IMR-90 (cell line): ENCODE results near the gene NOL8. TPM values are rescaled to one million over a fixed set of nuclear protein-coding genes. Genes with fewer than 3 reads are reported as not detected.

ENCODE experiments used
- ATAC-seq: fragments of 200-7000 bp; cut with Tn5 transposase; 2 replicates; pipeline ENCODE4 v1.9.1; 2020; ENCODE audit warnings: low read depth, mild to moderate bottlenecking, moderate library complexity
- BruUV-seq: library from RNA; stranded (reverse); fragments of 400-500 nt; replicated peaks from 2 replicates; lab custom pipeline; 2021; lab: Mats Ljungman, UMichigan
- CTCF ChIA-PET: fragments of 300-600 bp; formaldehyde crosslinking; extraction: SDS; loops from one replicate; lab custom pipeline; 2021; ENCODE audit warnings: antibody characterized with exemption; lab: Yijun Ruan, JAX
- POLR2A ChIA-PET: fragments of 300-600 bp; sonication (Branson Sonifier 250); formaldehyde crosslinking; loops from one replicate; lab custom pipeline; 2022; ENCODE audit warnings: antibody characterized with exemption; ENCODE audit not compliant: unreplicated experiment; lab: Charles Lee
- DNase-seq: peaks from one replicate; pipeline ENCODE4 v3.0.0; 2013
- H2AFZ ChIP-seq: replicated peaks from 2 replicates; pipeline ENCODE3; 2013; ENCODE audit warnings: low read length, mild to moderate bottlenecking; ENCODE audit not compliant: poor library complexity
- H2AK5ac ChIP-seq: 2 replicates; pipeline ENCODE4 v1.6.1; 2013; ENCODE audit warnings: low read depth, low read length, inconsistent platforms
- H2AK9ac ChIP-seq: replicated peaks from 2 replicates; pipeline ENCODE3; 2013; ENCODE audit warnings: mild to moderate bottlenecking, low read depth, low read length, moderate library complexity; ENCODE audit not compliant: poor library complexity
- H2BK120ac ChIP-seq: 2 replicates; pipeline ENCODE4 v1.6.1; 2013; ENCODE audit warnings: low read depth, low read length, inconsistent platforms
- H2BK15ac ChIP-seq: 3 replicates; pipeline ENCODE4 v1.6.1; 2013; ENCODE audit warnings: low read depth, low read length, inconsistent platforms
- H2BK20ac ChIP-seq: 2 replicates; pipeline ENCODE4 v1.6.1; 2013; ENCODE audit warnings: low read depth, mild to moderate bottlenecking, inconsistent platforms, low read length, moderate library complexity
- H2BK5ac ChIP-seq: 2 replicates; pipeline ENCODE4 v1.6.1; 2013; ENCODE audit warnings: mild to moderate bottlenecking, low read depth, low read length, inconsistent platforms; ENCODE audit not compliant: poor library complexity, severe bottlenecking
- H3K14ac ChIP-seq: replicated peaks from 2 replicates; pipeline ENCODE4 v1.6.1; 2013; ENCODE audit warnings: low read depth, low read length, inconsistent platforms
- H3K18ac ChIP-seq: 2 replicates; pipeline ENCODE4 v1.6.1; 2013; ENCODE audit warnings: low read depth, low read length, control low read depth
- H3K23ac ChIP-seq: 2 replicates; pipeline ENCODE4 v1.6.1; 2013; ENCODE audit warnings: low read depth, low read length, inconsistent platforms
- H3K27ac ChIP-seq: 2 replicates; pipeline ENCODE4 v1.5.1; 2013; ENCODE audit warnings: mild to moderate bottlenecking, control low read depth, low read length; ENCODE audit not compliant: insufficient read depth
- H3K27me3 ChIP-seq: 2 replicates; pipeline ENCODE4 v1.6.1; 2013; ENCODE audit warnings: low read length; ENCODE audit not compliant: control insufficient read depth, insufficient read depth
- H3K36me3 ChIP-seq: 2 replicates; pipeline ENCODE4 v1.6.1; 2013; ENCODE audit warnings: low read length, mixed read lengths; ENCODE audit not compliant: control insufficient read depth, insufficient read depth
- H3K4ac ChIP-seq: 2 replicates; pipeline ENCODE4 v1.6.1; 2013; ENCODE audit warnings: low read depth, low read length, inconsistent platforms
- H3K4me1 ChIP-seq: 2 replicates; pipeline ENCODE4 v1.6.1; 2013; ENCODE audit warnings: low read length, mixed read lengths; ENCODE audit not compliant: control insufficient read depth, insufficient read depth
- H3K4me2 ChIP-seq: 2 replicates; pipeline ENCODE4 v1.6.1; 2013; ENCODE audit warnings: low read depth, mild to moderate bottlenecking, control low read depth, low read length, moderate library complexity
- H3K4me3 ChIP-seq: 2 replicates; pipeline ENCODE4 v1.5.1; 2013; ENCODE audit warnings: low read depth, mild to moderate bottlenecking, control low read depth, low read length, moderate library complexity; ENCODE audit not compliant: insufficient read depth
- H3K56ac ChIP-seq: 2 replicates; pipeline ENCODE4 v1.6.1; 2013; ENCODE audit warnings: low read length, inconsistent platforms; ENCODE audit not compliant: insufficient read depth; ENCODE audit errors: extremely low read depth
- H3K79me1 ChIP-seq, 2 experiments: 2 replicates each; pipeline ENCODE4 v1.6.1; 2013; ENCODE audit warnings: low read length in 2 of 2, inconsistent platforms in 1 of 2, low read depth in 1 of 2
- H3K9ac ChIP-seq: 2 replicates; pipeline ENCODE4 v1.6.1; 2013; ENCODE audit warnings: low read depth, low read length, control low read depth
- H3K9me1 ChIP-seq: 2 replicates; pipeline ENCODE4 v1.6.1; 2013; ENCODE audit warnings: low read length, inconsistent platforms; ENCODE audit not compliant: insufficient read depth
- H3K9me3 ChIP-seq: 2 replicates; pipeline ENCODE4 v1.6.1; 2013; ENCODE audit warnings: low read length; ENCODE audit not compliant: control insufficient read depth, insufficient read depth
- H4K20me1 ChIP-seq: 2 replicates; pipeline ENCODE4 v1.6.1; 2013; ENCODE audit warnings: low read length, inconsistent platforms; ENCODE audit not compliant: insufficient read depth
- H4K5ac ChIP-seq: 2 replicates; pipeline ENCODE4 v1.6.1; 2013; ENCODE audit warnings: mild to moderate bottlenecking, low read depth, low read length, control low read depth
- H4K8ac ChIP-seq, 2 experiments: 2 replicates each; pipeline ENCODE4 v1.6.1; 2013; ENCODE audit warnings: low read depth in 2 of 2, low read length in 2 of 2, control low read depth in 1 of 2, inconsistent platforms in 1 of 2
- H4K91ac ChIP-seq: 2 replicates; pipeline ENCODE4 v1.6.1; 2013; ENCODE audit warnings: low read depth, low read length, inconsistent platforms; ENCODE audit not compliant: insufficient read depth
- CEBPB ChIP-seq: IDR thresholded peaks from 2 replicates; pipeline ENCODE4 v1.6.1; 2012; ENCODE audit warnings: low read depth, low read length, improper control_type of control experiment
- CHD1 ChIP-seq: IDR thresholded peaks from 2 replicates; pipeline ENCODE4 v1.6.1; 2012; ENCODE audit warnings: low read depth, low read length, improper control_type of control experiment
- FOS ChIP-seq: fragments of 150-350 bp; IDR thresholded peaks from 2 replicates; pipeline ENCODE4 v1.6.1; 2016; ENCODE audit warnings: low read depth, low read length
- MAFK ChIP-seq: IDR thresholded peaks from 2 replicates; pipeline ENCODE4 v1.6.1; 2012; ENCODE audit warnings: low read depth, low read length, improper control_type of control experiment
- POLR2A ChIP-seq: IDR thresholded peaks from 2 replicates; pipeline ENCODE4 v1.6.1; 2012; ENCODE audit warnings: mild to moderate bottlenecking, low read depth, low read length
- RCOR1 ChIP-seq: IDR thresholded peaks from 2 replicates; pipeline ENCODE4 v1.6.1; 2012; ENCODE audit warnings: mild to moderate bottlenecking, low read length, improper control_type of control experiment; ENCODE audit not compliant: insufficient replicate concordance
- WGBS, 2 experiments: methylation state at CpG; one replicate each; pipeline versions ENCODE4 v1.1.5 to v1.1.7; 2013; ENCODE audit warnings: missing lambda C conversion rate in 2 of 2; ENCODE audit not compliant: insufficient read length in 1 of 2; ENCODE audit errors: extremely low coverage in 2 of 2; 5-methylcytosine and 5-hydroxymethylcytosine counted together
- dilution Hi-C: fragments of 300-500 bp; cut with HindIII; formaldehyde crosslinking; loops from one replicate; pipeline ENCODE4 v1.14.3; 2018; ENCODE audit warnings: low sequenced_read_pairs; ENCODE audit not compliant: unreplicated experiment
- in situ Hi-C: fragments of 300-500 bp; cut with MboI; formaldehyde crosslinking; loops from 3 replicates; pipeline ENCODE4 v1.14.3; 2019; ENCODE audit warnings: low sequenced_read_pairs, inconsistent platforms, mixed read lengths
- intact Hi-C: fragments of 100-400 bp; cut with micrococcal nuclease; formaldehyde crosslinking; loops from 2 replicates; pipeline ENCODE4 v1.10.0; 2022
- polyA plus RNA-seq, 3 experiments: library from polyadenylated mRNA; depleted of rRNA; stranded (reverse); fragments of >200 nt; gene quantifications; 2 replicates each; pipeline ENCODE4 v1.2.3, GENCODE V29; 2012; ENCODE audit warnings: low replicate concordance in 1 of 3
- total RNA-seq: library from RNA; depleted of rRNA; stranded (reverse); fragments of >200 nt; gene quantifications from 2 replicates; pipeline ENCODE4 v1.2.3, GENCODE V29; 2012
- TF ChIP-seq, protein P1 (sequence below): fragments of 150-350 bp; IDR thresholded peaks from 2 replicates; pipeline ENCODE4 v1.6.1; 2017; ENCODE audit warnings: mild to moderate bottlenecking, antibody characterized with exemption, low read length, low read depth

NOL8 gene
- total and polyA plus RNA-seq, 2 of the 4 experiments (the other 2 are of a cell fraction): 10.1 to 18.3 TPM

DNA sequence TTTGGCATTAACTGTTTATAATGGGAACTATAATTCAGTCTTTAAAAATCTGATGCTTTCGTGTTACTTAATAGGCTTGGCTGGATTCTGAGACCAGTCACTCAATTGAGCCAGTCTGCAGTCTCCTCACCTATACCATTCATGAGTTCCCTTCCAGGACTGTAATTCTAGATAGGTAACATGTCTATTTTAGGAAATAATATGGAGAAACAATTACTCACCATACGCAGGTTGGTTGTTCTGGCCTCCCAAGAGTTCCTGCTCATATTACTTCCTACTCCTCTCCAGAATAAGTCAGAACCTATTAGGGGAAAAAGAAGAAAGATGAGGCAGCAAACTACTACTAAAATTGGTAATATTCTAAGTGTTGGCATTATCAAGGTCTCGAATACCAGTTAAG is 27.1 kb downstream of the NOL8 start:
- no peak for DNase-seq
- Histone ChIP-seq H2AK5ac (no peak overlapping the region), H3K4me3 (no peak overlapping the region), H4K8ac (no peak overlapping the region), H3K4ac (no peak overlapping the region), H3K27ac (no peak overlapping the region), H3K9me3 (no peaks in the 10 kb centered on the region), H3K14ac (no peak overlapping the region), H2AK9ac (no peak overlapping the region), H2BK120ac (no peak overlapping the region), H3K27me3 (no peaks in the 10 kb centered on the region), H2BK5ac (no peak overlapping the region), H2AFZ (no peak overlapping the region), H2BK20ac (no peak overlapping the region), H3K4me1 (peaks cover 4% of the 10 kb centered on the region), H3K36me3 (peaks cover 20% of the 10 kb centered on the region), H3K9ac (no peak overlapping the region), H3K18ac (no peak overlapping the region), H4K5ac (no peak overlapping the region), H3K23ac (no peak overlapping the region), H3K56ac (no peak overlapping the region), H4K91ac (no peak overlapping the region), H4K20me1 (no peaks in the 10 kb centered on the region), H3K4me2 (no peak overlapping the region), H2BK15ac (no peak overlapping the region), H3K79me1 (peaks cover 2 to 13% of the 10 kb centered on the region in 2 experiments; a peak in 3 of 4 replicates), H3K9me1 (no peaks in the 10 kb centered on the region)
- BruUV-seq: no TSS peak
- dilution Hi-C loops: no loop called here
- POLR2A ChIA-PET: no interaction called here
- WGBS, 2 experiments: no CpG with 5 or more reads among the region's 3 CpGs
- in situ Hi-C loops: loop anchor here (10.0 kb wide), 1 partner anchor 163 kb away; no protein-coding TSS in a partner anchor
- intact Hi-C loops: no loop called here
- ATAC-seq: no peak
- TF ChIP-seq RCOR1 (no peak), MAFK (no peak), POLR2A (no peak), CEBPB (no peak), CHD1 (no peak), FOS (no peak)
- TF ChIP-seq, protein P1, sequence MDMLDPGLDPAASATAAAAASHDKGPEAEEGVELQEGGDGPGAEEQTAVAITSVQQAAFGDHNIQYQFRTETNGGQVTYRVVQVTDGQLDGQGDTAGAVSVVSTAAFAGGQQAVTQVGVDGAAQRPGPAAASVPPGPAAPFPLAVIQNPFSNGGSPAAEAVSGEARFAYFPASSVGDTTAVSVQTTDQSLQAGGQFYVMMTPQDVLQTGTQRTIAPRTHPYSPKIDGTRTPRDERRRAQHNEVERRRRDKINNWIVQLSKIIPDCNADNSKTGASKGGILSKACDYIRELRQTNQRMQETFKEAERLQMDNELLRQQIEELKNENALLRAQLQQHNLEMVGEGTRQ: no peak
- CTCF ChIA-PET: no interaction called here
